OCI-M2 (cell line): ENCODE results near the gene ODAD4.
A peak's percentile ranks its signal among the peaks of the same experiment; 100 is the strongest.

ENCODE experiments used
- DNase-seq: peaks from one replicate; lab custom pipeline; 2025; ENCODE audit not compliant: unreplicated experiment; lab: John Stamatoyannopoulos, UW

ODAD4 gene

GRCh38 chr17:41941168-41941567 is 10.8 kb downstream of the ODAD4 start:
- DNase-seq: no peak

GRCh38 chr17:41942626-41943373 is 12.4 kb downstream of the ODAD4 start:
- no peak for DNase-seq

- DNase-seq: no peak
Measured at GRCh38 chr17:41943492-41943891, 13.1 kb downstream of the ODAD4 start.

DNA sequence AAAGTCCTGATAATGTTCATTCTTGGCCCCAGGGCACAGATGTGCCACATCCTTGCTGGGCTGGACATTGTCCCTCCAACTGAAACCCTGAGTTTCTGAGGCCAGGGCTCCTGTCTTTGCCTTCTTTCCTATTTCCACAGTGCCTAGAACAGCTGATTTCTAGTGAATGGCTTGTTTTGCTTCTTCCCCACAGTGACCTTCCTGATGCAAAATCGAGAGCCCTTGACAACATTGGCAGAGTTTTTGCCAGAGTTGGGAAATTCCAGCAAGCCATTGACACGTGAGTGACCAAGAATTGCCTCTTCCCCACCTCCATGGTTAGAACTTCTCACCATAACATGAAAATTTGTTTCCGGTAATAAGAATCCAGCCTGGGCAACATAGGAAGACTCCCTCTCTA is 14.5 kb downstream of the ODAD4 start:
- no peak for DNase-seq

GRCh38 chr17:41948762-41949460 is 18.5 kb downstream of the ODAD4 start:
- no peak for DNase-seq

GRCh38 chr17:41956522-41956921 is 26.1 kb downstream of the ODAD4 start:
- no peak for DNase-seq

GRCh38 chr17:41957031-41957868 is 26.8 kb downstream of the ODAD4 start:
- DNase-seq: no peak

DNA sequence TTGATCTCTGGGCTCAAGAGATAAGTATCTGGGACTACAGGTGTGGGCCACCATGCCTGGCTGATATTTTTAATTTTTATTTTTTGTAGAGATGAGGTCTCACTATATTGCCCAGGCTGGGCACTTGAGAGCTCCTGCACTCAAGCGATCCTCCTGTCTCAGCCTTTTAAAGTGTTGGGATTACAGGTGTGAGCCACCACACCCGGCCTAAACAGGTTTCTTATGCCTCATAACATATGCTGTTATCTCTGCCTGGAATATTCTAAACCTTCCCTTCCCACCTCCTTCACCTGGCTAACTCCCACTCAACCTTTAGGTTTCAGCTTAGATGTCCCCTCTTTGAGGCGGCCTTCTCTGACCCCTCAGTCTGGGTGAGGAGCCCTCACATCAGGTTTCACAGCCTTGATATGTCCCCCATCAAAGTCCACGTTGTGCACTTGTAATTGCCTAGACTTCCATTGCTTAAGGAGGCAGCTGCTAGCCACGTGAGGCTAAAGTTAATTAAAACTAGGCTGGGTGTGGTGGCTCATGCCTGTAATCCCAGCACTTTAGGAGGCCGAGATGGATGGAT is 27.5 kb downstream of the ODAD4 start:
- no peak for DNase-seq

- no peak for DNase-seq
Measured at GRCh38 chr17:41959030-41959335, 28.6 kb downstream of the ODAD4 start.

DNA sequence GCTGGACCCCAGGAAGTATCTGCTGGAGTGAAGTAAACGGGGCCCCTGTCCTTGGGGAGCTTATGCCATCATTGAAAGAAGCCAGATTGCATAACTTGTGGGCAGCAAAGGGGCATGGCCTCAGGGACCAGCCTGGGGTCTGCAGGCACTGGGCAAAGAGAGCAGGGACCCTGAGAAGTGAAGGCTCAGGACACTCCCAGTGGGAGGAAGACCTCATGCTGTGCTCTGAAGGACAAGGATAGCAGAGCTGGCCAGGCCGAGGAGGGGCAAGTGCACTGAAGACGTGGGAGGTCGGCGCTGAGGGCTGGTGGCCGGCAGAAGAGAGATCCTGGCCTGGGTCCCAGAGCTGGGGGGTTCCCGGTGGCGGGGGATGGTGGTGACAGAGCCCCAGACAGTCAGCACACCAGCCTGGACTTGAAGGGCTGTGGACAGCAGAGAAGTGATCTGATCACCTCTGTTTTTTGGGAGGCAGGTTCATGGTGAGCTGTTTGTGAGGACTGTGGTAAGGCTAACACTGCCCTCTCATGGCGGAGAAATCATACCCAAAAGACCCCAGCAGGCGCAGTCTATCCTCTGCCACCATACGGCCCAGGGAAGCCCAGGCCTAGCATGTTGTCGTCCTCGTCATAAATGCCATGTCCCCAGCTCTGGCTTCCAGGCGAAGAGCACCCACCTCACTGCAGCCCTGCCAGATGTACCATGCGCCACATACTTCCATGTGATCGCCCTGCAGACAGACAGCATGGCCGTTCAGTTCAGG is 29.1 kb downstream of the ODAD4 start:
- no peak for DNase-seq

DNA sequence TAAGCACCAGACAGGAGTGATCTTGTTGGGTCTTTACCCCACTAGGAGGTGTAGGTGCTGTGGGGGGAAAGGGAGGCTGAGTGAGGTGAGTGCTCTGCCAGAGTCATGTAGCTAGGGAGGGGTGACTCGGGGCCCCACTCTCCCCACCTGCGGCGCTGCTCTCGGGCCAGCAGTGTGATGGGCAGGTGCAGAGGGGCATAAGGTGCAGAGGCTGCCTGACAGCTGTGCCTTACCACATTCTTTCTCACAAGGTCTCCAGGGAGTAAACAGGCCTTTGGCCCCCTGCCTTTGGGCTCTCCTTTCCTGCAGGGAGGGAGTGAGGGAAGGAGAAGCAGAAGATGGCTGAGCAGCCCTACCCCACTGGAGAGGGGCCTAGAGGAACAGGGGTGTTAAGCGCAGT is 31.7 kb downstream of the ODAD4 start:
- no peak for DNase-seq

DNA sequence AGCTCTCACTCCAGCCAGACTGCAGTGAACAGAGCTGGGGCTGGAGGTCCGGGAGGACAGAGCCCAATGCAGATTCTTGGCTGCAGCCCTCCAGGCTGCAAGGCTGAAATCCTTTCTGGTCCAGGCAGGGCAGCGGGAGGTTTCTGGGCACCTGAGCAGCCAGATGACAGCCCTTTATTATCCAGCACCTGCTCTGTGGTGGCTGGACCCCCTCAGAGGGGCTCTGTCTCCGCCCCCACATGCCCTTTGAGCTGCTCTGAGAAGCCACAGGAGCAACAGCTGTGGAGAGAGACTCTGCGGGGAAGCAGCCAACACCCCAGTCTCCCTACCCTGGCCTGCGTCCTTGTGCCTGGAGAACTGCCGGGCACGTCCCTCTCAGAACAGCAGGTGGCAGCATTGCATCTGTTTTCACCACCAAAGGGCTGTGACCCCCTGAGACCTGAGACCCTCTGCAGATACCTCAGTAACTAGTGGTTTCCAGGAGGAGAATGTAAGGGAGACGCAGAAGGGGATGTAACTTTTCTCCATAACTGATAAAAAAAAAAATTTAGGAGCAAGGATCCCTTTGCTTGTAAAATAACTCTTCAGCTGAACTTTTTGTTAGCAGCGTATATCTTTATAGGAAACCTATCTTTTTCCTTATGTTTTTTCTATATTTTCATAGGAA is 32.5 kb downstream of the ODAD4 start:
- DNase-seq: peak; percentile 23

GRCh38 chr17:41965694-41966462 is 35.5 kb downstream of the ODAD4 start:
- no peak for DNase-seq

DNA sequence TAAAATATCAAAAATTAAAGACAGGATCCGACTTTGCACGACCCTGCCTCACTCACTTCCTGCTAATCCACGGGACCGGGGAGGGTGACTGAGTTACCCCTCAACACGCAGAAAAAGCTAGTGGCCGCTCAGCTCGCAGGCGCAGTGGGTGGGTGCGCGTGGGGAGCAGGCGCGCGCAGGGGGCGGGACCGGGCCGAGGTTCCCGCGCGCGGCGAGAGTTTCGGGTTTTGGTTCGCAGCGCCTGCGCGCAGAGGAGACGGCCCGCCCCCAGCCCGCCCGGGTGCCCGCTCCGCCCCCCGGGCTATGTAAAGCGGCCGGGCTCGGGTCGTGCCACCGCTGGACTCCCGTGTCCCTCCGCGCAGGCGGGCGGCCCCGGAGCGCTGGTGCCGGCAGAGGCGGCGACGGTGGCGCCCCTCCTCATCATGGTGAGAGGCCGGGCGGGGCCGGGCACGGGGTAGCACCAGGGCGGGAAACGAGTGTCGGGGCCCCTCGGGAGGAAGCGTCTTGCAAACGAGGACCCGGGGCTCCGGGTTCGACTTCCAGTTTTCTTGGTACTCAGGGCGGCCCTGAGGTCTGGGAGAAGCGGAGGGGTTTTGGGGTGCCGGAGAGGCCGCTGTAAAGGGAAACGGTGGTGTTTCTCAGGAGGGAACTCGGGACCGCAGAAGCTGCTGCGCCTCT is 36.2 kb downstream of the ODAD4 start, which contains the start of gene CNP:
TSS of gene CNP (plus strand) at position 333 of the 678 bp plus-strand sequence. CDS start at position 423, 90 bp downstream.
- no peak for DNase-seq

DNA sequence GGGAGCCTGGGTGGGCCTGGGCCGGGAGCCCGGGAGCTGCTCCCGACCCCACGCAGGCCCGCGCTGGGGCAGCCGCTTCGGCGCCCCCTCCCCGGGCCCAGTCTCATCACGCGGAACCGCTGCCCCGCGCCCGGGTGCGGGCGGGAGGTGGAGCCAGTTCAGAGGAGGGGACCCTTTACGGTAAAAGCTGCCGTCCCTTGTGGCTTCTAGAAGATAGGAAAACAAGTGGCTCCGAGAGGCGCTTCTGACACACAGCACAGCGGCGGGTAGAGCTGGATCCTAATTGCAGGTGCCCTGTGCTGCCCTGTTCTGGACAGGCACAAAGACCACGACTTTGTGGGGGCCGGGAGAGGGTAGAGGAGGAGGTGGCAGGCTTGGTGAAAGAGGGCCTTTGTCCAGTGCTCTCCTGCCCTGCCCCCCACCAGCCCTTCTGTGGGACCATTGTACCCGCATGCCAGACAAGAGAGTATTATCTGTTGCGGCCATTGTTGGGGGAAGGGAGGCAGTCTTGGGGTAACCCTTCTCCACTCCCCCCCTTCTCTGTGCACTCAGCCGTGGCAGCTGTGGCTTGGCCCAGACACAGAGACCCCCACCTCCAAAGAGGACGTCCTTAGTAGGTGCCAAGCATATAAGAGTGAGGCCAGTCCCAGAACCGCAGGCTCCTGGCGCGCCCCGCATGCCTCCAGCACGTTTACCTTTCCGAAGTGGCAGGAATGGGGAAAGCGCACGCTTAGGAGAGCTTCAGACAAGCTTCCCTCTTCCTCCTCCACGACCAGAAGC is 36.9 kb downstream of the ODAD4 start:
- no peak for DNase-seq

DNA sequence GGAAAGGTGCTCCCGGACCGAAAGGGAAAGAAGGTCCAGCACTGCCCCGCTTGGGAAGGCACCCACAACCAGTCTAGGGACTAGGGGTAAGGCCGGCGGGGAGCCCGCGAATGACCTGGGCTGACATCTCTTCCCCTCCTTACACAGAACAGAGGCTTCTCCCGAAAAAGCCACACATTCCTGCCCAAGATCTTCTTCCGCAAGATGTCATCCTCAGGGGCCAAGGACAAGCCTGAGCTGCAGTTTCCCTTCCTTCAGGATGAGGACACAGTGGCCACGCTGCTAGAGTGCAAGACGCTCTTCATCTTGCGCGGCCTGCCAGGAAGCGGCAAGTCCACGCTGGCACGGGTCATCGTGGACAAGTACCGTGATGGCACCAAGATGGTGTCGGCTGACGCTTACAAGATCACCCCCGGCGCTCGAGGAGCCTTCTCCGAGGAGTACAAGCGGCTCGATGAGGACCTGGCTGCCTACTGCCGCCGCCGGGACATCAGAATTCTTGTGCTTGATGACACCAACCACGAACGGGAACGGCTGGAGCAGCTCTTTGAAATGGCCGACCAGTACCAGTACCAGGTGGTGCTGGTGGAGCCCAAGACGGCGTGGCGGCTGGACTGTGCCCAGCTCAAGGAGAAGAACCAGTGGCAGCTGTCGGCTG is 37.6 kb downstream of the ODAD4 start:
- no peak for DNase-seq

DNA sequence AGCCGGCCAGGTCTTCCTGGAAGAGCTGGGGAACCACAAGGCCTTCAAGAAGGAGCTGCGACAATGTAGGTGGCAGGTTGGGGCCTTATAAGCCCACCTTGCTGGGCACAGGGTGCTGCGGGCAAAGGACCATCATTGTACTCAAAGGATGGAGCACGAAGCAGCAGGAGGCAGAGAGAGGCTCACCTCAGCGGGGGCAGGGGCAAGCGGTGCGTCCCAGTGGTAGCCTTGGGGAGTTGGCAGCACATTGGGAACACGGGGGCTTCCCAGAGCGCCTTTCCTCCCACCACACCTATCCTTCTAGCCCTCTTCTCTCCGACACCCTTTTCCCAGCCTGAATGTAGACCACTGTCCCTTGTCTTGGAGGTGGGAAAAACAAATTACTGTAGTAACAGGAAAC is 38.3 kb downstream of the ODAD4 start:
- no peak for DNase-seq

DNA sequence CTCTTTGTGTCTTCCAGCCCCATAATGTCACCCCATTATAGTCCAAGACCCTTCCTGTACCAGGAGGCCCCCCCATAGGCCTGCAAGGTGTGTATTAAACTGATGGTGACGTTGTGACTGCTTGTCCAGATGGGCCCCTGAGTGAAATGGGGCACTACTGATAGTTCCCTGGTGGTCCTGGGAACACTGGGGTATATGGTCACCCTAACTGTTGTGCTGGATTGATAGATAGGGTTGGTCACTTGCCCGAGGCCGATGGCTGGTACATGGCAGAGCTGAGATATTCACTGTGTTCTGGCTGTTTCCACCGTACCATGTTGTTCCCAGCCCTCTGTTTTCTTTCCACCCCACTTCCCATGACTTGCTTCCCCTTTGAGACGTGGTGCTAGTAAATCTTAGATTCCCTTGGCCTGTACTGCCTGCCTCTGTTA is 40.5 kb downstream of the ODAD4 start:
- DNase-seq: no peak
